ENCODE results near the gene ACTR2.
A peak's percentile ranks its signal among the peaks of the same experiment; 100 is the strongest.
"Not testable (repeated sequence)": the region's sequence is repeated elsewhere in the genome, so short reads cannot be mapped to it uniquely, and the experiment has no call there.

The ACTR2 gene

DNA sequence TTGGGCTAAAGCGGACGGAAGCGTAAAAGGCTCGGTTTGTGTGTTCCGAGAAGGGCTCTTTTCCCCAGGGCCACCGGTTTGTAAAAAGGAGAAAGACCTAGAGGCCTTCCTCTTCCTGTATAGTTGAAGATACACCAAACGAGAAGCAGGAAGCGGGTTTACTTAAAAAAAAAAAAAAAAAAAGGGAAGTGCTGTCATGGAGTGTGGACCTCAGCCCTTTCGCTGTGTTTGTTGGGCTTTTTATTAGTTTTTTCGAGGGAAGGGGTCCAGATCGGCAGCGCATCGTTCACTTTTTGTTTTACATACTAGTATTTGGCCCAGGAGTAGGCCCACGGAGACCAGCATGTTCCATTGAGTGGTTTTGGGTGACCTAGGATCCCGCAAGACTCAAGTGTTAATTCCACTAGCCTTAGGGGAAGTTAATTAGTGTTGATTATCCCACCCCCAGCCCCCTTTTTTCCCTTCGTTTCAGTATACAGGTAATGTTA is 676 bp downstream of the ACTR2 start:
- no peak for DNase-seq (ENCODE audit: low read depth, low spot score)

DNA sequence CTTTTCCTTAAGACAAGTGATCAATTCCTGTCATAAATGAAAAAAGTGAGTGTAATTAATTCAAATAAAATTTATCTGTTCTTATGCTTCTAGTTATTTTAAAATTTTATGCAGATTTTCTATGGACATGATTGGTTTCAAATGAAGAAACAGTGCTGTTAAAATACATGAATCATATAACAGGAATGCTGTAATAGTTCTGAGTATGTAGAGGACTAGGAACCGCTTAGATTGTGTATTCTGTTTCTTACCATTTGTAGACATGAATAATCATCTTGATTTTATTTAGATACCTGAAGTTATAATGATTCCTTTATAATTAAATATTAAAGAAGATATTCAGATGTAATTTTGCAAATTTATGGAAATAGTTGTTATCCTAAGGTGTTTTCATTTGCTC is 3.5 kb downstream of the ACTR2 start:
- DNase-seq (ENCODE audit: low read depth, low spot score): no peak

DNA sequence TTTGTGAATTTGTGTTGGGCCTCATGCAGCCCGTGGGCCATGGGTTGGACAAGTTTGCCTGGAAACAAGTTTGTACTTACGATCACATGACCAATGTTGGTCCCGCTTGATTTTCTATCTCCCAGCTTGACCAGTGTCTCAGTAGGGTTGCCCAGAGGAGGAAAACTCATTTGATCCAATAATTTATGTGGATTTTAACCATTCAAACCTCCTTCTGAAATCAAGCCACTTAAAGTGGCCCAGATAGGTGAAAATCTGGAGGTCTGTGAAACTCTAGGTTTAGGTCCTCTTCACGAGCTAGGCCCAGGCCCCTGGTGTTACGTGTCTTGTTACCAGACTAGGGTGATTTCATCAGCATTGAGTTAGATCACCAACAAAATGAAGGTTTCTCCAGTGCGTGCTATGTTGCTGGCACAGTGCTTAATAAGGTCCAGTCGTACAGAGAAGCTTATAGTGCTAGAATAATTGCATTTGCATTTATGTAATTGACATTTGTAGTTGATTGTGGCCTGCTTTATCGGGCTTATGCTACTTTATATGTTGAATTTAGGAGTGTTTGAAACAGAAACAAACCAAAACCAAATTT is 4.4 kb downstream of the ACTR2 start:
- DNase-seq (ENCODE audit: low read depth, low spot score): no peak

DNA sequence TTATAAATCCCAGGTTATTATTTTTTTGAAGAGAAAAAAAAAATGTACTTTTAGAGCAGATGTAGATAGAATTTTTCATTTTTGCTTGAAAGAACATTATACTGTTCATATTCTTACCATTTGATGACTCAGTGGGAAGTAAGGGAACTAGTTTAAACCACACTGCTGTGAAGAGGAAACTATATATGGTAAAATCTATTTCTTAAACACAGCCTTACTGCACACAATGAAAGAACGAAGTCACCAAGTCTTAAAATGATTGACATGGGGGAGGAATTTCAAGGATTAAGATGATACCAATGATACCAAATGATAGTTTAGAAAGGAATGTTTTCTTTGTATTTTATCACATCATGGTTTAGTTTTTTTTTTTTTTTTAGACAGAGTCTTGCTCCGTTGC is 5.0 kb downstream of the ACTR2 start:
- DNase-seq (ENCODE audit: low read depth, low spot score): no peak

DNA sequence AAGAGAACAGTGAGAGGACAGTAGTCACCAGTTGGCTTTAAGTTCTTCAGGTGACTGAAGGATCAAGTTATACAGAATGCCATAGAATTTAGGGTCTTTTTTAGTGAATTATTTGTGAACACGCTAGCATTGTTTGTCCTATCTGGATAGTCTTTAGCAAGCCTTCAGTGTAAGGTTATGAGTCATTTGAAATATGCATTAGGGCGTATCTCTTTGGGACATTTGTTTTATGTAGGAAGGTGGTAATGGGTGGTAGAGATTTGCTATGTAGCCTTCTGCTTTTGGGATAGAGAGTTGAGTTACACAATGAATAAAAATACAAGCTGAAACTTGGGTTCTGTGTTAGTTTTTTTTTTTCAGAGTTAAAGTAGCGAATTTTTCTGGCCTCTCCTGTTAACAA is 13.0 kb downstream of the ACTR2 start:
- no peak for DNase-seq (ENCODE audit: low read depth, low spot score)

DNA sequence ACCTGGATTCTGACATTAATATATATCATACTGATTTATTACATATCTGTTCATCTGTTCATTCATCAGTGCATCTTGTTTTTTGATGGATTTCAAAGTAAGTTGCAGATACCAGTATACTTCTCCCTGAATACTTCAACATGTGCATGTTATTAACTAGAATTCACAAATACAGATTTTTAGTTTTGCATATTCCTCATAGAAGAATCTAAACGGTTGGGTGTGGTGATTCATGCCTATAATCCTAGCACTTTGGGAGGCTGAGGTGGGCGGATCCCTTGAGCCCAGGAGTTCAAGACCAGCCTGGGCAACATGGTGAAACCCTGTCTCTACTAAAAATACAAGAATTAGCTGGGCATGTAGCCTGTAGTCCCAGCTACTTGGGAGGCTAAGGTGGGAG is 16.8 kb downstream of the ACTR2 start:
- not testable (repeated sequence) for DNase-seq (ENCODE audit: low read depth, low spot score)

DNA sequence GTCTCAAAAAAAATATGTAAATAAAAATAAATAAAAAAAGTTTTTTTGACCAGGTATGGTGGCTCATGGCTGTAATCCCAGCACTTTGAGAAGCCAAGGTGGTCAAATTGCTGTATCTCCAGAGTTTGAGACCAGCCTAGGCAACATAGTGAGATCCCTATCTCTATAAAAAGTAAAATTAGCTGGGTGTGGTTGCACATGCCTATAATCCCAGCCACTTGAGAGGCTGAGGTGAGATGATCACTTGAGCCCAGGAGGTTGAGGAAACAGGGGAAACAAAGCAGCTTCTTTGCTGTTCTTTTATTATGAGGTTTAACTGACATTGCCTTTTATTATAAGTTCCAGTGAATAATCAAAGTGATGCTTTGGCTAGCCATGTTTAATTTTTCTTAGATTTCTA is 25.0 kb downstream of the ACTR2 start:
- DNase-seq (ENCODE audit: low read depth, low spot score): no peak

DNA sequence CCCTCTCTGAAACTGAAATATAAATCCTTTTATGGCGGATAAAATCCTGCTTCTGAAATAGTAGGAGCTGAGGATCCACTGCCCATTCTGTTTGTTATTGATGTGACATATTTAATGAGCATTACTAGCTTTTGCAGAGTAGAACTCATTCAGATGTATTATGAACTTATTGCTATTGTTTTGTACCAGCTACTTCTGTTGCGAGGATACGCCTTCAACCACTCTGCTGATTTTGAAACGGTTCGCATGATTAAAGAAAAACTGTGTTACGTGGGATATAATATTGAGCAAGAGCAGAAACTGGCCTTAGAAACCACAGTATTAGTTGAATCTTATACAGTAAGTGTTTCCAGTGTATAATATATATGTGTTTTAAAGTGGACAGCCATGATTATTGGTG is 27.7 kb downstream of the ACTR2 start:
- DNase-seq (ENCODE audit: low read depth, low spot score): no peak

DNA sequence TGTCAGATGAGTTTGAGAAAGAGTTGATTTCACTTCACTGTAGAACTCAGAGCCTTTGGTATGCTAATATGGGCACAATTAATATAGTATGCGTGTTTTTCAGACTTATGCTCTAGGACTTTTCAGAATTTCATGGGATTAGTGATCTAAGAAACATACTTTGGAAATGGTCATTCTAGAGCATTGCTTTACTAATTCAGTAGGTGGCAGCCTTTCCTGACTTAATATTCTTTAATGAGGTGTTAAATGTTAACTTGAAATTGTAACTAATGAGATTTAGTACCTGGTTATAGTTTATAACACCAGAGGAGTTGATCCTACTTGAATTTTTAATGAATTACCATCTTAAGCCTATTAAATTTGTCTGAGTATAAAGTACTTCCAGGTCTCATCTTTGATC is 28.4 kb downstream of the ACTR2 start:
- no peak for DNase-seq (ENCODE audit: low read depth, low spot score)

DNA sequence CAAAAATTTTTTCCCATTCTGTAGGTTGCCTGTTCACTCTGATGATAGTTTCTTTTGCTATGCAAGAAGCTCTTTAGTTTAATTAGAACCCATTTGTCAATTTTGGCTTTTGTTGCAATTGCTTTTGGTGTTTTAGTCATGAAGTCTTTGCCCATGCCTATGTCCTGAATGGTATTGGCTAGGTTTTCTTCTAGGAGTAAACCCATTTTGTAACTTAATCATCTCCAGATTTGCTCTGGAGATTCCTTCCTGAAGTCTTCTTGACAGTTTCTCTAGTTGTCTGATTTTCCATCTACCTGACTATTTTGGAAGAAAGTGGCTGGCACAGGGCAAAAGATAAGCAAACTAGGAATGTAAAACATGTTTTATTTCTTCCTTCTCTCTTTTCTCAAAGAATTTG is 30.2 kb downstream of the ACTR2 start:
- DNase-seq (ENCODE audit: low read depth, low spot score): not testable (repeated sequence)

DNA sequence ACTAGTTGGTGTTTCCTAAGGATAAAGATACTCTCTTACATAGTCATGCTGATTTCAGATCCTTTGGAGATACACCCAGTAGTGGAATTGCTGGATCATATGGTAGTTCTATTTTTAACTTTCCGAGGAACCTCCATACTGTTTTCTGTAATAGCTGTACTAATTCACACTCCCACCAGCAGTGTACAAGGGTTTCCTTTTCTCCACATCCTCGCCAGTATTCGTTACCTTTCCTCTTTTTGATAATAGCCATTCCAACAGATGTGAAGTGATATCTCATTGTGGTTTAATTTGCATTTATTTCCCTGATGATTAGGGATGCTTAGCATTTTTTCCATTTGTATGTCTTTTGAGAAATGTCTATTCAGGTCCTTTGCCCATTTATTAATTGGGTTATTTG is 34.0 kb downstream of the ACTR2 start:
- DNase-seq (ENCODE audit: low read depth, low spot score): no peak

DNA sequence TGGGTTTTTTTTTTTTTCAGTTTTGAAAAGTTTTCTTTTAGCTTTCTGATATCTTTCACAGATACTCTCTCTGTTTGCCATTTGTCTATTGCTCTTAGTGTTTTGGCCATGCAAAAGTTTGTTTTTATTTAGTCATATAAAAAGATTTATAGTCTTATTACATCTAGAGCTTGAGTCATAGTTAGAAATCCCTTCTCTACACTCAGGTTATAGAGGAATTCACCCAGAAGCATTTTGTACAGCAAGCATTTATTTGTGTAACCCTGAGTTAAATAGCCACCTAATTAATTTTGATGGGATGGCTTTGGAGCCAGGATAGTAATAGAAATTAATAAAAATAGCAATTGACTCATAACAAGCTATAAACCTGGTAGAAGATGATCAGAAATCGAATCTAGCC is 35.6 kb downstream of the ACTR2 start:
- no peak for DNase-seq (ENCODE audit: low read depth, low spot score)

DNA sequence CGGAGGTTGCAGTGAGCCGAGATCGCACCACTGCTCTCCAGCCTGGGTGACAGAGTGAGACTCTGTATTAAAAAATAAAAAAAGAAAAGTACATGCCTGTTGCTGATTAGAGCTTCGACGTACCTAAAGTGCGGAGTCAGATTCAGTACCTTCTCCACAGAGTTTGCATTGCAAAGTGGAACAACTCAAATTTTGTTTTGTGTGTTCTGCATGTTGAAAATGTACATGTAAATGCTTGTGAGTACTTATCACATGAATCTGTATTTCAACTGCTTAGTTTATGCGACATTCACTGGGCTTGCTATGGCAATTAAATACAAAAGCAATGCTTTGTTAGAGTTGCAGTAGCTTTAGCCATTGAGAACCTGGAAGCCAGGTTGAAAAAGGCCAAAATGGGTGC is 36.4 kb downstream of the ACTR2 start:
- no peak for DNase-seq (ENCODE audit: low read depth, low spot score)

DNA sequence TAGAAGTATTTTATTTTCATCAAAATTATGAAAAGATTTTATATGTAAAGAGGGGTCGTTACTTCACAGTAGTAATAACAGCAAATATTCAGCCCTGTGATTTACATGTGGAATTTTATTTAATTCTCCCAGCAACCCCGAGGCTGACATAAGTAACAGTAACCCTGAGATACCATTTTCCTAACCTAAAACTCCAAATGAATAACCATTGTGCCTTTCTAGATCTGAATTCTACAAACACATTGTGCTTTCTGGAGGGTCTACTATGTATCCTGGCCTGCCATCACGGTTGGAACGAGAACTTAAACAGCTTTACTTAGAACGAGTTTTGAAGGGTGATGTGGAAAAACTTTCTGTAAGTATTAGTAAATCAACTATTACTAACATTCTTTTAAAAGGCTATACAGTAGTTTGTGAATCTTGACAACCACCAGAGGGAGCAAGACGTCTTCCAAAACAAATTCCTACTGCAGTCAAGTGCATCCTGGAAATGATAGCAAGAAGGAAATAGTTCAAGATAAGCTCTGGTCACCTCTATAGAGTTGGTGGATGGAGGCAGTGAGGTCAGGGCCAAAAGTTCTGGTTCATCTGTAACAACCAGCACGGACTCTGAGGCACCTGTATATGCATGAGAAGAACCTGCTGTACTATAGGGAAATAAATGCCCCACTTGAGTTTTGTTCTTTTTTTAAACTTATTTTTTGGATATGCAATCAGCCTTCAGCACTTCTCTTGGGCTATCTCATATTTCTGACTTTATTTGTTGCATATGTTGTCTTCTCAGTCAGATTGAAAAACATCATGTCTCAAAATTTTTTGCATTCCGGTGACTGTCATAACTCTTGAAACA is 37.4 kb downstream of the ACTR2 start:
- DNase-seq (ENCODE audit: low read depth, low spot score): peak; percentile 33

DNA sequence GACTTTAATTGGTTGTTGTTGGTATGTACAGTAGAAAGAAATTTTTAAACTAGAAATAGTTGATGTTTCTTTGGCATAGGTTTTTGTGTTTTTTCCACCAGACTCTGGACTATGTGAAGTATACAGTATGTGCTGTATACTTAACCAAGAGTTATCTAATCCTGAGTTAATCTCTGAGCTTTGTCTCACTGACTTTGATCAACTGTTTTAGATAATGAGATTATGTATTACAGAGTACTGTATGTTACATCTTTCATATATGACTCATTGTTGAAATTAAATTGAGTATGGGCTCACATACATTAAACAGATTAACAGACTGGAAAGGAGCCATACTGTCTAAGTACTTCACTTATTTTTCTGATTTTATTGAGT is 38.0 kb downstream of the ACTR2 start:
- DNase-seq (ENCODE audit: low read depth, low spot score): no peak

DNA sequence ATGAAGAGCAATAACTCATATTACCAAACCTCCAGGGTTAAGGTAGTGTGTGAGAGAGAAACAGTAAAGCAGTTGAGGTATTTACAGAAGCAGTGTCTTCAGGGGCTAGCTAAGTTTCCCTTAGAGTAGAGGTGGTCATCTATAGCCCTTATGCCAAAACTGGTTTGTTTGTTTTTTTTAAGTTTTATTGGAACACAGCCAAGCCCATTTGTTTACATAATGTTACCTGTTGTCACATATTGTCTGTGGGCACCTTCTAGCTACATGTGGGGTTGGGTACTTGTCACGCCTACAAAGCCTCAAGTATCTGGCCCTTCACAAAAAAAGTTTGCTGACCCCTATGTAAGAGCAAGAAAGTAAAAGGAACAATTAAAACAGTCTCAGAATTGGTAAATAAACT is 39.4 kb downstream of the ACTR2 start:
- no peak for DNase-seq (ENCODE audit: low read depth, low spot score)

DNA sequence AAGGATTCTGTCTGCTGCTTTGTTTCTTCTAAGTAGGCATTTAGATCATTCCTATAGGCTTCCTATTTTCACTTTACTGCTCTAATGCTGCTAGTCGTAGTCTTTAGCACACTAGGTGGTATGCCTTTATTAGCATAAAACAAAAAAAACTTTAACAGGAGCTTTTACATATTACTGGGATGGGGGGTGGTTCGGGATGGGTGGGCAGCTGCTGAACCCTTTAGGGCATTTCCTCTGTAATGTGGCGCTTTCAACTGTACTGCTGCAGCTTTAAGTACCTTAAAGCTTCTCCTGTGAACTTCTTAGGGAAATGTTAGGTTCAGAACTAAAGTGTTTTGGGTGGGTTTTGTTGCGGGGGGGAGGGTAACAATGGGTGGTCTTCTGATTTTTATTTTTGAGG is 41.3 kb downstream of the ACTR2 start:
- no peak for DNase-seq (ENCODE audit: low read depth, low spot score)

DNA sequence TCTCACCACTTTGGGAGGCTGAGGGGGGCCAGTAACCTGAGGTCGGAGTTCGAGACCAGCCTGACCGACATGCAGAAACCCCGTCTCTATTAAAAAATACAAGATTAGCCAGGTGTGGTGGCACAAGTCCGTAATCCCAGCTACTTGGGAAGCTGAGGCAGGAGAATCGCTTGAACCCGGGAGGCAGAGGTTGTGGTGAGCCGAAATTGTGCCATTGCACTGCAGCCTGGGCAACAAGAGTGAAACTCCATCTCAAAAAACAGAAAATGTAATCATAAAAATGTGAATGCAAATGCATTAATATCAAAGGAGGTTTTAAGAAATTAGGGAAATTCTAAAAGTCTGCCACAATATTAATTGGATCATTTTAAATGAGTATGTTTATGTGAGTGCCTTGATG is 45.7 kb downstream of the ACTR2 start:
- DNase-seq (ENCODE audit: low read depth, low spot score): no peak

DNA sequence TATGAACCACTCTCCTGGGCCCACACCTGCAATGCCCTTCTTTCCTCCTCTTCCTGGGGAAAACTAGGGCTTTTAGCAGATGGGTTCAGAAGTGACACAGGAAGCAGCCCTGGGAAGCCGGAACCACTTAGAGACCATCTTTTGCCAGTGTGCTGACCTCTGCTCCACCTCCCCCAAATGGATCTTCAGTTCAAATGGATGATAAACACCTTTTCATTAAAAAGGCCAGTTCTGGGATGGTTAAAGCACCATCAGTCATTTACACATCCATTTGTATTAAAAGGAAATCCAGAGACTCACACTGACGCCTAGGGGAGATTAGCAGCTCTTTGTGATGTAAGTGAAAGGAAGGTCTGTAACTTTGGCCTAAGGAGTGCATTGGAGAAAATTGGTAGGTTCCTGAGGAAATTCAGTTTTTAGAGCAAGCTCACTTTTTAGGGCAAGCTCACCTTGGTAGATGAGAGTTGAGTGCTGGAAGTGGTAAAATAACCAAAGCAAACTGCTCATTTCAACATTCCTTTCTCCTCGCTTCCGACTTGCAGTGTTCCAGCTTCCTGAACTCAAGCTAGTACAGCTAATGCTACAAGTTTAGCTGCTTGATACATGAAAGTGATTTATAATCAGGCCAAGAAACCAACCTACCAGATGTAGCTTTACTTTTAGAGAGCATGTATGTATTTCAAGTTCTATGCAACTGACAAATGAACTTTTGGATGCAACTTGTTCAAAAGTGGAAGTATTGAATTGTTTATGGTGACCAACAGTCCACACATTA is 47.7 kb downstream of the ACTR2 start:
- DNase-seq (ENCODE audit: low read depth, low spot score): peak; percentile 88

DNA sequence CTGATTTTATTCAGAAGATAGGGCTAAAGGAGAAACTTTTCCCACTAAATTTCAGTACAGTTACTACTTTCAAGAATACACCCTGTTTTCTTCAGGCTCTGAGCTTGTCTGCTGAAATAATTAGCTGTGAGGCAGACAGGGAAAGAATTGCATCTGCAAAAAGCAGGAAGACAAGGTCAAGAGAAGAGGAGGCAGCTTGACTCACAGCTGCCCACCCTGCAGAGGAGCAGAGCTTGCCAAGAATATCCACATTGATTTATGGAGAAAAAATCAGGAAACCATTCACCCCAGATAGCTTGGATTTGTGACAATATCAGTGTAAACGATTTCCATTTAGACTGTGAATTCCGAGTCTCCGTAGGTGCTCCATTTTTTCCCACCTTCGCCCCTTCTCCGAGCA is 49.0 kb downstream of the ACTR2 start:
- DNase-seq (ENCODE audit: low read depth, low spot score): no peak

DNA sequence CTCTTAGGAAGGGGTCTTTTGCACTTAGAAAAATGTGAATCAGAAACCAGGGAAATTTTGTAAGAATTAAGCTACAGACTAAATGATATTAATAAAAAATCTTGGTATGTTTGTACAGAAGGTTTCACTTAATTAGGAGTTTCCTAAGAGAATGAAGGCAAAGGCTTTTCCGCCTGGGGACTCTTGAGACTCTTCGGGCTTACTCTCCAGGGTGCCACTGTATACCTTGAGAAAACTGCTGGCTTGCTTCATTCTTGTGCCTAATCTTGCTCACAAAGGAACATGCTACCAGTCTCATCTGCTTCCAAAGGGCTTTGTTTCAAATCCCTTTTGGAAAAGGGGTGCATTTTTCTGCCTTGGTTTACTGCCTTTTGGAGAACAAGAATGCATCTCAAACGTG is 49.5 kb downstream of the ACTR2 start:
- DNase-seq (ENCODE audit: low read depth, low spot score): no peak

DNA sequence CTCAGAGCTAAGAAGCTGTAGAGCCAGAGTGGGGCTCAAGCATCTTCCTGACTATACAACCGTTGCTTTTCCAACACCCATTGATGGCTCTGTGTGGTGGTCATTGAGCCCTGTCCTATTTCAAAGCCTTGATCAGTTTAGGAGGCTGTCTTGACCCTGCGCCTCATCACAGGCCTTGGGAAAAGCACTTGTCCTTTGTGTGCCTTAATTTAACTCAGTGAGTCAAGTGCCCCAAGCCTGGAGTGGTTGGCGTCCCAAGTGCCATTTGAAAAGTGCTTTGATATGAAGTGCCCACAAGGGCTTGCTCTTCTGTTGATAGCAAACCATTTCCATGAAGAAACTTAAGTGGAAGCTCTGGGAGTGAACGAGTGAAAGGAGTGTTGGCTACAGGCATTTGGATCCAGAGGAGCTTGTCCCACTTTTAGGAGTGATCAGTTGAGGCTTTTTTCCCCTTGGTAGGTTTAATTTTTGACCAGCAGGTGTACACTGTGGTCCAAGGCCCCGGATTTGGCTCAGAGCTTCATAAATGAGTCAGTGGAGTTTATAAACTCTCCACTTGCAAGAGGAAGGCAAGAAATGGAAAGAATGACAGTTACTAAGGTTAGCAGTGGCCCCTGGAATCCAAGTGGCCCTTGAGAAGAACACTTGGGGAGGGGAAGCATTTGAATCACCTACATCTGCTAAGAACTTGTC is 50.3 kb downstream of the ACTR2 start:
- no peak for DNase-seq (ENCODE audit: low read depth, low spot score)

Data from iPS DF 19.7 (cell line).